HCT116 (cell line): ENCODE data around the gene ATRIP. TPM values are rescaled to one million over a fixed set of nuclear protein-coding genes. Genes with fewer than 3 reads are reported as not detected.

Experiments used
- ATAC-seq: fragments of 200-7000 bp; cut with Tn5 transposase; 2 replicates; pipeline ENCODE4 v1.9.1; 2020; ENCODE audit warnings: mild to moderate bottlenecking, moderate library complexity
- BruUV-seq: library from RNA; stranded (reverse); fragments of 400-500 nt; replicated peaks from 2 replicates; lab custom pipeline; 2021; lab: Mats Ljungman, UMichigan
- CTCF ChIA-PET: fragments of 300-600 bp; sonication (Branson Sonifier 250); formaldehyde crosslinking; loops from one replicate; lab custom pipeline; 2021; ENCODE audit warnings: antibody characterized with exemption; lab: Charles Lee
- POLR2A ChIA-PET: fragments of 300-600, 350-600 bp; sonication (Branson Sonifier 250); formaldehyde crosslinking; loops from one replicate; lab custom pipeline; 2021; ENCODE audit warnings: antibody characterized with exemption; lab: Charles Lee
- RAD21 ChIA-PET, 2 experiments: fragments of 300-600 bp; sonication (Branson Sonifier 250); formaldehyde crosslinking; loops; one replicate each; lab custom pipeline; 2023; ENCODE audit warnings: low total read pairs in 2 of 2; ENCODE audit not compliant: uncharacterized antibody in 2 of 2, unreplicated experiment in 2 of 2, low non-redundant PET in 1 of 2; lab: Charles Lee
- DNase-seq: peaks from one replicate; pipeline ENCODE4 v3.0.0-alpha.2; 2010; ENCODE audit warnings: low read depth, low spot score
- H2AFZ ChIP-seq: fragments of 200-600 bp; shearing (Covaris generic), sonication (generic); 2 replicates; pipeline ENCODE4 v1.6.1; 2017; ENCODE audit warnings: low read depth, mixed run types, mixed read lengths, antibody characterized with exemption, low read length; ENCODE audit not compliant: poor library complexity, severe bottlenecking
- H3K27ac ChIP-seq: 2 replicates; pipeline ENCODE4 v1.5.1; 2012; ENCODE audit warnings: low read depth, low read length
- H3K27me3 ChIP-seq: fragments of 200-600 bp; sonication (generic); 2 replicates; pipeline ENCODE4 v1.6.1; 2016; ENCODE audit warnings: mixed run types, low read length, mixed read lengths; ENCODE audit not compliant: insufficient read depth
- H3K36me3 ChIP-seq, 2 experiments: fragments of 200-500 bp in 1 of 2; fragments of 200-600 bp in 1 of 2; sonication (Bioruptor generic) in 1 of 2; sonication (generic) in 1 of 2; 2 replicates each; pipeline versions ENCODE4 v1.5.1 to v1.6.1; 2014 to 2016; ENCODE audit warnings: low read length in 2 of 2, inconsistent platforms in 1 of 2, mixed read lengths in 1 of 2, mixed run types in 1 of 2; ENCODE audit not compliant: insufficient read depth in 2 of 2, control insufficient read depth in 1 of 2
- H3K4me1 ChIP-seq, 2 experiments: fragments of 200-600 bp in 1 of 2; sonication (generic) in 1 of 2; 2 replicates each; pipeline versions ENCODE4 v1.5.1 to v1.6.1; 2012 to 2017; ENCODE audit warnings: low read length in 2 of 2, inconsistent platforms in 1 of 2, mild to moderate bottlenecking in 1 of 2, mixed read lengths in 1 of 2, mixed run types in 1 of 2, moderate library complexity in 1 of 2; ENCODE audit not compliant: insufficient read depth in 2 of 2, control insufficient read depth in 1 of 2
- H3K4me2 ChIP-seq: fragments of 200-600 bp; sonication (generic); 2 replicates; pipeline ENCODE4 v1.6.1; 2017; ENCODE audit warnings: mixed run types, low read length, mixed read lengths
- H3K4me3 ChIP-seq, 2 experiments: fragments of 200-600 bp in 1 of 2; sonication (generic) in 1 of 2; replicated peaks in 1 of 2; 2 replicates each; pipeline ENCODE4 v1.5.1; 2011 to 2016; ENCODE audit warnings: low read length in 2 of 2, control low read depth in 1 of 2, low read depth in 1 of 2, mild to moderate bottlenecking in 1 of 2, mixed read lengths in 1 of 2, mixed run types in 1 of 2
- H3K79me2 ChIP-seq: fragments of 200-600 bp; sonication (generic); 2 replicates; pipeline ENCODE4 v1.6.1; 2017; ENCODE audit warnings: mild to moderate bottlenecking, mixed run types, low read length, moderate library complexity, mixed read lengths; ENCODE audit not compliant: insufficient read depth
- H3K9ac ChIP-seq: fragments of 200-600 bp; sonication (generic); 2 replicates; pipeline ENCODE4 v1.6.1; 2016; ENCODE audit warnings: low read length, mixed read lengths
- H3K9me2 ChIP-seq: fragments of 200-600 bp; sonication (generic), shearing (Covaris generic); 2 replicates; pipeline ENCODE4 v1.6.1; 2017; ENCODE audit warnings: mixed run types, mild to moderate bottlenecking, moderate library complexity; ENCODE audit not compliant: insufficient read depth
- H3K9me3 ChIP-seq, 2 experiments: fragments of 200-500 bp in 1 of 2; fragments of 200-600 bp in 1 of 2; sonication (Bioruptor generic) in 1 of 2; sonication (generic) in 1 of 2; 2 replicates each; pipeline ENCODE4 v1.6.1; 2014 to 2017; ENCODE audit warnings: low read length in 2 of 2, mixed read lengths in 2 of 2, inconsistent platforms in 1 of 2, low read depth in 1 of 2, mild to moderate bottlenecking in 1 of 2, mixed run types in 1 of 2, moderate library complexity in 1 of 2; ENCODE audit not compliant: control insufficient read depth in 1 of 2, insufficient read depth in 1 of 2
- H4K20me1 ChIP-seq: fragments of 200-600 bp; sonication (generic), shearing (Covaris generic); 2 replicates; pipeline ENCODE4 v1.6.1; 2017; ENCODE audit warnings: mixed run types, mild to moderate bottlenecking, moderate library complexity; ENCODE audit not compliant: insufficient read depth
- CBX3 ChIP-seq: IDR thresholded peaks from 2 replicates; pipeline ENCODE4 v1.6.1; 2012; ENCODE audit warnings: low read depth
- CEBPB ChIP-seq: IDR thresholded peaks from 2 replicates; pipeline ENCODE4 v1.6.1; 2012; ENCODE audit warnings: low read depth
- ELF1 ChIP-seq: IDR thresholded peaks from 2 replicates; pipeline ENCODE4 v1.6.1; 2012; ENCODE audit warnings: low read depth, borderline replicate concordance
- EZH2phosphoT487 ChIP-seq: fragments of 200-600 bp; IDR thresholded peaks from 2 replicates; pipeline ENCODE4 v1.6.1; 2018; ENCODE audit warnings: antibody characterized with exemption, borderline replicate concordance
- JUND ChIP-seq: IDR thresholded peaks from 2 replicates; pipeline ENCODE4 v1.6.1; 2012
- POLR2A ChIP-seq: IDR thresholded peaks from 2 replicates; pipeline ENCODE4 v1.7.0; 2011; ENCODE audit warnings: borderline replicate concordance; ENCODE audit not compliant: insufficient read depth, insufficient read length; ENCODE audit errors: extremely low read depth
- RAD21 ChIP-seq: IDR thresholded peaks from 2 replicates; pipeline ENCODE4 v1.6.1; 2012; ENCODE audit warnings: low read depth, mild to moderate bottlenecking
- SIN3A ChIP-seq: IDR thresholded peaks from 2 replicates; pipeline ENCODE4 v1.6.1; 2012; ENCODE audit warnings: low read depth
- SP1 ChIP-seq: IDR thresholded peaks from 2 replicates; pipeline ENCODE4 v1.6.1; 2012; ENCODE audit warnings: low read depth
- SRF ChIP-seq: IDR thresholded peaks from 2 replicates; pipeline ENCODE4 v1.6.1; 2012; ENCODE audit warnings: low read depth
- TCF7L2 ChIP-seq: IDR thresholded peaks from 2 replicates; pipeline ENCODE4 v1.7.0; 2011; ENCODE audit warnings: borderline replicate concordance, inconsistent platforms; ENCODE audit not compliant: insufficient read depth, insufficient read length; ENCODE audit errors: extremely low read depth
- YY1 ChIP-seq: IDR thresholded peaks from 2 replicates; pipeline ENCODE4 v1.6.1; 2011; ENCODE audit warnings: low read length, low read depth, moderate library complexity, mild to moderate bottlenecking; ENCODE audit not compliant: insufficient replicate concordance; ENCODE audit errors: extremely low read depth
- ZFX ChIP-seq: fragments of 450-650 bp; IDR thresholded peaks from 2 replicates; pipeline ENCODE4 v1.6.1; 2017
- intact Hi-C: fragments of 100-400 bp; cut with micrococcal nuclease; formaldehyde crosslinking; loops from 2 replicates; pipeline ENCODE4 v1.10.0; 2022
- total RNA-seq: library from RNA; stranded (reverse); gene quantifications from one replicate; pipeline ENCODE4 v1.2.1, GENCODE V29; 2021; ENCODE audit not compliant: unreplicated experiment
- TF ChIP-seq, protein P1 (sequence below): IDR thresholded peaks from 2 replicates; pipeline ENCODE4 v1.6.1; 2012; ENCODE audit warnings: low read depth
- TF ChIP-seq, protein P2 (sequence below): IDR thresholded peaks from 2 replicates; pipeline ENCODE4 v1.6.1; 2012
- TF ChIP-seq, protein P3 (sequence below), 3 experiments: fragments of 200-600 bp in 1 of 3; sonication (generic) in 1 of 3; IDR thresholded peaks in 2 of 3; conservative IDR thresholded peaks in 1 of 3; 2 replicates each; pipeline ENCODE4 v1.5.1; 2012 to 2017; ENCODE audit warnings: low read depth in 2 of 3, low read length in 2 of 3, antibody characterized with exemption in 1 of 3, borderline replicate concordance in 1 of 3, control low read depth in 1 of 3, mild to moderate bottlenecking in 1 of 3, mixed read lengths in 1 of 3, mixed run types in 1 of 3, moderate library complexity in 1 of 3; ENCODE audit not compliant: insufficient read depth in 1 of 3
- TF ChIP-seq, protein P4 (sequence below): IDR thresholded peaks from 2 replicates; pipeline ENCODE4 v1.6.1; 2011; ENCODE audit warnings: mild to moderate bottlenecking, low read length, moderate library complexity; ENCODE audit not compliant: insufficient replicate concordance; ENCODE audit errors: extremely low read depth

The ATRIP gene
- total RNA-seq, 1 experiment from 2014 or later, result 15.6 TPM

DNA sequence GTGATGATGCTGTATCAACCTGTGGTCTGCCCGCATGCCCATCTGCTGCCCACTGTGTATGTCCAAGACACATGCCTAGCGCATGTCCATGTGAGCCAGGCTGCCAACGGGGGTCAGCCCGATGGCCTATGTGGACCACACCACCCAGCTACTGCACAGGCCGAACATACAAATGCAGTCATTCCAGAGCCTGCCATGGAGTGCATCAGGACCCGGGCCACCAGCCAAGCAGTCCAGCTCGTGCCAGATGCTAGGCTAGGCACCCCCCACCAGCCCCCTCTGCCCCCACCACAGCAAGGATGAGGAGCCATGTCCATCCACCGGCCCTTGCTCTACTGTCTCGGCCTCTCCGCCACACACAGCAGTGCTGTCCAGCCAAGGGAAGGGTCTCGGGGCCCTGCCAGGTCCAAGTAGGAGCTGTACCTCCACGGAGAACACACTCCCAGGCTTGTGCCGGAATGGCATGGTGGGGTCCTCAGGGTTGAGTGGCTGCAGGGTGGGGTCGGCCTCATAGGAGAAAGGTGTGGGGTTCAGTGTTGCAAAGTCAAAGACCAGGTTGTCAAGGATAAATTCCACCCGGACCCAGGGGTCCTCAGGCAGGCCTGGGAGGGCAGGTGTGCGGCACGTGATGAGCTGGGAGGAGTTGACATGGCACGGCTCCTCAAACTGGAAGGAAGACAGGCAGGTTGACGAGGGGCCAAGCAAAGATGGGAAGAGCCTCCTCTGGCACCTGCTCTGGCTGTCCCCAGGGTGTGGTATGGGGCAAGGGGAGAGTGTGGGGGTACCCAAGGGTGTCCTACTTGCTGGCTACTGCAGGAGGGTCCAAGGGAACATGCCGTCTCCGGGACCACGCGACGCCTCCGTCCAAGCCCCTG lies 31.9 kb upstream of the ATRIP start:
- H3K9me3 ChIP-seq, result no peaks in the 10 kb centered on the region
- H3K79me2 ChIP-seq, result no peaks in the 10 kb centered on the region
- no TSS peak for BruUV-seq
- H3K27ac ChIP-seq, result no peak overlapping the region
- no peak overlapping the region for H3K9ac ChIP-seq
- no peaks in the 10 kb centered on the region for H4K20me1 ChIP-seq
- H3K4me3 ChIP-seq, result no peak overlapping the region
- POLR2A ChIA-PET, result no interaction called here
- no peak for TF ChIP-seq TCF7L2
- no peak for TF ChIP-seq CEBPB
- TF ChIP-seq ELF1, result no peak
- TF ChIP-seq YY1, result no peak
- TF ChIP-seq POLR2A, result no peak
- TF ChIP-seq, protein P1, sequence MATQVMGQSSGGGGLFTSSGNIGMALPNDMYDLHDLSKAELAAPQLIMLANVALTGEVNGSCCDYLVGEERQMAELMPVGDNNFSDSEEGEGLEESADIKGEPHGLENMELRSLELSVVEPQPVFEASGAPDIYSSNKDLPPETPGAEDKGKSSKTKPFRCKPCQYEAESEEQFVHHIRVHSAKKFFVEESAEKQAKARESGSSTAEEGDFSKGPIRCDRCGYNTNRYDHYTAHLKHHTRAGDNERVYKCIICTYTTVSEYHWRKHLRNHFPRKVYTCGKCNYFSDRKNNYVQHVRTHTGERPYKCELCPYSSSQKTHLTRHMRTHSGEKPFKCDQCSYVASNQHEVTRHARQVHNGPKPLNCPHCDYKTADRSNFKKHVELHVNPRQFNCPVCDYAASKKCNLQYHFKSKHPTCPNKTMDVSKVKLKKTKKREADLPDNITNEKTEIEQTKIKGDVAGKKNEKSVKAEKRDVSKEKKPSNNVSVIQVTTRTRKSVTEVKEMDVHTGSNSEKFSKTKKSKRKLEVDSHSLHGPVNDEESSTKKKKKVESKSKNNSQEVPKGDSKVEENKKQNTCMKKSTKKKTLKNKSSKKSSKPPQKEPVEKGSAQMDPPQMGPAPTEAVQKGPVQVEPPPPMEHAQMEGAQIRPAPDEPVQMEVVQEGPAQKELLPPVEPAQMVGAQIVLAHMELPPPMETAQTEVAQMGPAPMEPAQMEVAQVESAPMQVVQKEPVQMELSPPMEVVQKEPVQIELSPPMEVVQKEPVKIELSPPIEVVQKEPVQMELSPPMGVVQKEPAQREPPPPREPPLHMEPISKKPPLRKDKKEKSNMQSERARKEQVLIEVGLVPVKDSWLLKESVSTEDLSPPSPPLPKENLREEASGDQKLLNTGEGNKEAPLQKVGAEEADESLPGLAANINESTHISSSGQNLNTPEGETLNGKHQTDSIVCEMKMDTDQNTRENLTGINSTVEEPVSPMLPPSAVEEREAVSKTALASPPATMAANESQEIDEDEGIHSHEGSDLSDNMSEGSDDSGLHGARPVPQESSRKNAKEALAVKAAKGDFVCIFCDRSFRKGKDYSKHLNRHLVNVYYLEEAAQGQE, result no peak
- TF ChIP-seq, protein P2, sequence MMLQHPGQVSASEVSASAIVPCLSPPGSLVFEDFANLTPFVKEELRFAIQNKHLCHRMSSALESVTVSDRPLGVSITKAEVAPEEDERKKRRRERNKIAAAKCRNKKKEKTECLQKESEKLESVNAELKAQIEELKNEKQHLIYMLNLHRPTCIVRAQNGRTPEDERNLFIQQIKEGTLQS, result no peak
- TF ChIP-seq CBX3, result no peak
- no peak for TF ChIP-seq RAD21
- no peak for TF ChIP-seq JUND
- no peak for TF ChIP-seq SP1
- TF ChIP-seq, protein P3, sequence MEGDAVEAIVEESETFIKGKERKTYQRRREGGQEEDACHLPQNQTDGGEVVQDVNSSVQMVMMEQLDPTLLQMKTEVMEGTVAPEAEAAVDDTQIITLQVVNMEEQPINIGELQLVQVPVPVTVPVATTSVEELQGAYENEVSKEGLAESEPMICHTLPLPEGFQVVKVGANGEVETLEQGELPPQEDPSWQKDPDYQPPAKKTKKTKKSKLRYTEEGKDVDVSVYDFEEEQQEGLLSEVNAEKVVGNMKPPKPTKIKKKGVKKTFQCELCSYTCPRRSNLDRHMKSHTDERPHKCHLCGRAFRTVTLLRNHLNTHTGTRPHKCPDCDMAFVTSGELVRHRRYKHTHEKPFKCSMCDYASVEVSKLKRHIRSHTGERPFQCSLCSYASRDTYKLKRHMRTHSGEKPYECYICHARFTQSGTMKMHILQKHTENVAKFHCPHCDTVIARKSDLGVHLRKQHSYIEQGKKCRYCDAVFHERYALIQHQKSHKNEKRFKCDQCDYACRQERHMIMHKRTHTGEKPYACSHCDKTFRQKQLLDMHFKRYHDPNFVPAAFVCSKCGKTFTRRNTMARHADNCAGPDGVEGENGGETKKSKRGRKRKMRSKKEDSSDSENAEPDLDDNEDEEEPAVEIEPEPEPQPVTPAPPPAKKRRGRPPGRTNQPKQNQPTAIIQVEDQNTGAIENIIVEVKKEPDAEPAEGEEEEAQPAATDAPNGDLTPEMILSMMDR (IDR thresholded peaks at IDR 0.05 in 2 of 3, conservative IDR thresholded peaks at IDR 0.05 in 1 of 3; ENCODE audit: borderline replicate concordance in 1 of 3, insufficient read depth in 1 of 3, low read depth in 2 of 3, low read length in 2 of 3), result no peak
- no peak for TF ChIP-seq SRF
- TF ChIP-seq, protein P4, sequence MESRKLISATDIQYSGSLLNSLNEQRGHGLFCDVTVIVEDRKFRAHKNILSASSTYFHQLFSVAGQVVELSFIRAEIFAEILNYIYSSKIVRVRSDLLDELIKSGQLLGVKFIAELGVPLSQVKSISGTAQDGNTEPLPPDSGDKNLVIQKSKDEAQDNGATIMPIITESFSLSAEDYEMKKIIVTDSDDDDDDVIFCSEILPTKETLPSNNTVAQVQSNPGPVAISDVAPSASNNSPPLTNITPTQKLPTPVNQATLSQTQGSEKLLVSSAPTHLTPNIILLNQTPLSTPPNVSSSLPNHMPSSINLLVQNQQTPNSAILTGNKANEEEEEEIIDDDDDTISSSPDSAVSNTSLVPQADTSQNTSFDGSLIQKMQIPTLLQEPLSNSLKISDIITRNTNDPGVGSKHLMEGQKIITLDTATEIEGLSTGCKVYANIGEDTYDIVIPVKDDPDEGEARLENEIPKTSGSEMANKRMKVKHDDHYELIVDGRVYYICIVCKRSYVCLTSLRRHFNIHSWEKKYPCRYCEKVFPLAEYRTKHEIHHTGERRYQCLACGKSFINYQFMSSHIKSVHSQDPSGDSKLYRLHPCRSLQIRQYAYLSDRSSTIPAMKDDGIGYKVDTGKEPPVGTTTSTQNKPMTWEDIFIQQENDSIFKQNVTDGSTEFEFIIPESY, result no peak
- no peak for TF ChIP-seq ZFX
- TF ChIP-seq SIN3A, result no peak
- no peak for TF ChIP-seq EZH2phosphoT487
- TF ChIP-seq, all 23 proteins: peak for 0
- H2AFZ ChIP-seq, result no peak overlapping the region
- ChIA-PET CTCF (no interaction called here), RAD21 (no interaction called here)
- H3K36me3 ChIP-seq, result peaks cover 0 to under 1% of the 10 kb centered on the region in 2 experiments; a peak in 1 of 4 replicates
- no peaks in the 10 kb centered on the region for H3K27me3 ChIP-seq
- intact Hi-C loops, result no loop called here
- DNase-seq (no peak), ATAC-seq (no peak)
- no peaks in the 10 kb centered on the region for H3K4me1 ChIP-seq
- H3K4me2 ChIP-seq, result no peak overlapping the region
- H3K9me2 ChIP-seq, result no peaks in the 10 kb centered on the region
